GM12874 (cell line): Measurements from ENCODE around the gene EHF.

ENCODE experiments used
- TF ChIP-seq, protein P1 (sequence below): IDR thresholded peaks from 2 replicates; pipeline ENCODE4 v1.5.1; 2011; ENCODE audit warnings: low read depth, mild to moderate bottlenecking, control low read depth, low read length, moderate library complexity; ENCODE audit not compliant: insufficient read depth

EHF gene

GRCh38 chr11:34652191-34652973 lies 31.5 kb downstream of the EHF start:
- TF ChIP-seq, protein P1, sequence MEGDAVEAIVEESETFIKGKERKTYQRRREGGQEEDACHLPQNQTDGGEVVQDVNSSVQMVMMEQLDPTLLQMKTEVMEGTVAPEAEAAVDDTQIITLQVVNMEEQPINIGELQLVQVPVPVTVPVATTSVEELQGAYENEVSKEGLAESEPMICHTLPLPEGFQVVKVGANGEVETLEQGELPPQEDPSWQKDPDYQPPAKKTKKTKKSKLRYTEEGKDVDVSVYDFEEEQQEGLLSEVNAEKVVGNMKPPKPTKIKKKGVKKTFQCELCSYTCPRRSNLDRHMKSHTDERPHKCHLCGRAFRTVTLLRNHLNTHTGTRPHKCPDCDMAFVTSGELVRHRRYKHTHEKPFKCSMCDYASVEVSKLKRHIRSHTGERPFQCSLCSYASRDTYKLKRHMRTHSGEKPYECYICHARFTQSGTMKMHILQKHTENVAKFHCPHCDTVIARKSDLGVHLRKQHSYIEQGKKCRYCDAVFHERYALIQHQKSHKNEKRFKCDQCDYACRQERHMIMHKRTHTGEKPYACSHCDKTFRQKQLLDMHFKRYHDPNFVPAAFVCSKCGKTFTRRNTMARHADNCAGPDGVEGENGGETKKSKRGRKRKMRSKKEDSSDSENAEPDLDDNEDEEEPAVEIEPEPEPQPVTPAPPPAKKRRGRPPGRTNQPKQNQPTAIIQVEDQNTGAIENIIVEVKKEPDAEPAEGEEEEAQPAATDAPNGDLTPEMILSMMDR = no peak

DNA sequence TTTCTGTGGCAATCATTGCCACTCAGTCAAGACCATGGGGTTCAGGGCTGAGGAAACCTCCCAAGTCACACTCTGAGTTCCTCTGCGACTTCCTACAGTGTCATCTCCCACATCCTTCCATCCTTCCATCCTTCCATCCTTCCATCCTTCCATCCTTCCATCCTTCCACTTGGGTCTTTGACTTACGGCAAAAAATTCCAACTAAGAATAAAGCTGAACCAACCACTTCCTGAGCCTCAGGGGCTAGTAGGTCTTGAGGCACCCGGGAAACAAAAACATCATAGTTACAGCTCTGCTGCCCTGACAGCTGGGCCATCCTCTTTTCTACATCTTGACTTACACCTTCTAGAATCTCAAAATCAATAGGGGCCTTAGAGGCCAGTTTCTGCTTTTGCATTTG lies 32.1 kb downstream of the EHF start:
- TF ChIP-seq, protein P1 = no peak

- TF ChIP-seq, protein P1 = no peak
Measured at GRCh38 chr11:34653851-34654482, 33.1 kb downstream of the EHF start.

GRCh38 chr11:34654483-34655334 lies 33.8 kb downstream of the EHF start:
- TF ChIP-seq, protein P1 = no peak

- TF ChIP-seq, protein P1 = no peak
Measured at GRCh38 chr11:34655335-34656008, 34.6 kb downstream of the EHF start.

GRCh38 chr11:34656062-34656720 lies 35.3 kb downstream of the EHF start:
- TF ChIP-seq, protein P1 = no peak
